ENCODE data around the gene RPH3AL. TPM values are rescaled to one million over a fixed set of nuclear protein-coding genes. Genes with fewer than 3 reads are reported as not detected.

Gene RPH3AL
- total RNA-seq, 1 experiment from 2014 or later: 2.8 TPM

DNA sequence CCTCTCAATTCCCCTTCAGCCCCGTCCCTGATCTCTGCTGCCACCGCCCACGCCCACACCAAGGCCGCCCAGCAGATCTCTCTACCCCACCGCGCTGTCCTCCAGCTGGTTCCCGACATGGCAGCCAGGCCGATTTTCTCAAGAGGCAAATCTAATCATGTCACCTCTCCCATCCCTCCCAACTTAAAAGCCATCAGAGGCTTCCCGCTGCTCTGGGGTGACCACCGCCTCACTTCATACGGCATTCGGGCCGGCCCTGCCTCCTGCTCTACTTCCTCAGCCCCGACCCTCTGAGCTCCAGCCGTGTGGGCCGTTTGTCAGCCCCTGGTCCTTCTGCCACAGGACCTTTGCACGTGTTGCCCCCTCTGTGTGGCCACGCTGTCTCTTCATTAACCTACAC is 63.2 kb downstream of the RPH3AL start:
- Histone ChIP-seq H3K4me3 (ENCODE audit: insufficient read depth, low read depth, low read length) (no peak overlapping the region), H3K36me3 (replicated peaks; ENCODE audit: control insufficient read depth, insufficient read depth, low read length) (no peaks in the 10 kb centered on the region), H3K27me3 (ENCODE audit: control insufficient read depth, insufficient read depth, low read length) (peaks cover 10% of the 10 kb centered on the region)
- no peak for DNase-seq

DNA sequence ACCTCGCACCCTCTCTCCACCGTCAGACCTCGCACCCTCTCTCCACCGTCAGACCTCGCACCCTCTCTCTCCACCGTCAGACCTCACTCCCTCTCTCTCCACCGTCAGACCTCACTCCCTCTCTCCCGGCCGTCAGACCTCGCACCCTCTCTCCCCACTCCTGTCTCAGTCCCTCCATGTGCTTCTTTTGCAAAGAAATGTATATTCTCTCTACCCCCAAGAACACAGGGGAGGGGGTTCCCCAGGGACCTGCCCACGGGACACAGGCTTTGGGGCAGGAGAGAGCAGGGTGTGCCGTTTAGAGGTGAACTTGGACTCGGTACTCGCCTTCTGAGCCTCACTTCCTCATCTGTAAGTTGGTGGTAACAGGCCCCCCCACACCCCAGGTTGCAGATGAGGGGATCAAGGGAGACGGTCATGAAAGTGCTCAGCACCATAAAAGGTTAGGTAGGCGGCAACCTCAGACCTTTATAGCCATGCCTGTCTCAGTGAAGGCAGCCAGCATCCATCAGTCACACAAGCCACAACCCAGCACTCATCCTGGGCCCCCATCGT is 63.7 kb downstream of the RPH3AL start:
- H3K36me3 ChIP-seq (replicated peaks; ENCODE audit: control insufficient read depth, insufficient read depth, low read length): no peaks in the 10 kb centered on the region
- no peak for DNase-seq
- no peak overlapping the region for H3K4me3 ChIP-seq (ENCODE audit: insufficient read depth, low read depth, low read length)
- peaks cover 10% of the 10 kb centered on the region for H3K27me3 ChIP-seq (ENCODE audit: control insufficient read depth, insufficient read depth, low read length)

DNA sequence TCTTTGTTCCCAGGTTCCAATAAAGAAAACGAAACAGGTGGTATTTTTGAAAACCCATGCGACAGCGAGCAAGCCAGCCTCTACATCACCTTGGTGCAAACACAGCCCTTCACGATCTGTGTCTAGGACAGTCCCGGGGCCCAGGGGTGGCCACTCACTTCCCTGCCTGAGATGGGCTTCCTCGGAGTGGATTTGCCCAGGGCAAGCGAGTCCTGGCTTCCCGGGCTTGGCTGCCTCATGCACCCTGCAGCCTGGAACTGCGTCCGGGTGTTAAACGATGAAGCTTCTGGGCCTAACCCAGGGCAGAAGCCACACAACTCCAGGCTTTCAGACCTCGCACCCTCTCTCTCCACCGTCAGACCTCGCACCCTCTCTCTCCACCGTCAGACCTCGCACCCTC is 66.0 kb downstream of the RPH3AL start:
- Histone ChIP-seq H3K27me3 (ENCODE audit: control insufficient read depth, insufficient read depth, low read length) (peaks cover 10% of the 10 kb centered on the region), H3K4me3 (ENCODE audit: insufficient read depth, low read depth, low read length) (no peak overlapping the region), H3K36me3 (replicated peaks; ENCODE audit: control insufficient read depth, insufficient read depth, low read length) (no peaks in the 10 kb centered on the region)
- DNase-seq: peak; percentile 63

DNA sequence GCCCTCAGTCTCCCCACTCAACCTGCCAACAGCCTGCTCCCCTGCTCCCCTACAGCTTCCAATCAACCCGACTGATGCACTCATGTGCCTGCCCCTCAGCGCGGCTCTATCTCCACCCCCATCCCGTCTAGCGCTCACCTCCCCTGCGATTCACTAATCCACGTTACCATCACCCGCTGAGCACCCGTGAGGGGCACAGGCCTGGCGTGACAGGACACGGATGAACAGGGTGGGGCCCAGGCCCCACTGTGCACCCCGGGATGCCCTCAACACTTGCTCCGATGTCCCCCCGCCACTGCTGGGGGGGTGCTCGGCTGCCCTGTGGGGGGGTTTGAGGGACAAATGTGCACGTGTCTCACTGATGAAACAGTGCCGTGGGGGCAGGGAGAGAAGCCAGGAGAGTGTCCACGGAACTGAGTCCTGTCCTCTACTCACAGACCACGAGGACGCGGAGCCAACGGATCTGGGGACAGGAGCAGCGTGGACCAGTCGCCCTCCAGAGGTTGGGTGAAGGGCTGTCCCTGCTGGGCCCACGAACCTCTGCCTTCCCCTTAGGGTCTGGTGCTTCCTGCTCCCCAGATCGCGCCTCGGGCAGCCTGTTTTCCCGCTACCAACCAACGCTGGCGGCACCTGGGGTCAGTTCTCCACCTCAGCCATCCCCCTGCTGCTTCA is 66.7 kb downstream of the RPH3AL start:
- peaks cover 10% of the 10 kb centered on the region for H3K27me3 ChIP-seq (ENCODE audit: control insufficient read depth, insufficient read depth, low read length)
- H3K36me3 ChIP-seq (replicated peaks; ENCODE audit: control insufficient read depth, insufficient read depth, low read length): no peaks in the 10 kb centered on the region
- no peak overlapping the region for H3K4me3 ChIP-seq (ENCODE audit: insufficient read depth, low read depth, low read length)
- peak; percentile 83 for DNase-seq

DNA sequence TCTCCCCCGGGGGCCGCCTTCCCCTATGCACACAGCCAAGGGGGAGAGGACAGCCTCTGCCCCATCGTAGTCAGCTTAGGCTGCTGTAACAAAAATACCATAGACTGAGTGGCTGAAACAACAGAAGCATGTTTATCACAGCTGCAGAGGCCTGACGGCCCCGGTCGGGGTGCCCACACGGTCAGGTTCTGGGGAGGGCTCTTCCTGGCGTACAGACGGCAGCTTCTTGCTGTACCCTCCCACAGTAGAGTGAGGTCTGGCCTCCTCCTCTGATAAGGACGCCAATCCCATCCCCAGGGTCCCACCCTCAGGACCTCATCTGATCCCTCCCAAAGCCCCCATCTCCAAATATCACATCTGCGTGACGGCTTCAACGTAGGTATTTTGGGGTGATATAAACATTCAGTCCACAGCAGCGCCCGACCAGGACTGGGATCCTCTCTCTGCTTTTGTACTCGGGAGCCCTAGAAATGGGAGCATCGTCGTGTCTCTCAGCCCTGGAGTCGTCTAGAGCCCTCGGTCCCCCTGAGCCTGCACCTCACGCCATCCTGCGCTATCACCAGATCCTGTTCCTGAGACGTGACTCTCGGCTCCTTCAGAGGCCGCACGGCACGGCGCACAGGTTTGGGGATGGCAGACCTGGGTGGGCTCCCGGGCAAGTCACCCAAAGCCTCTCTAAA is 67.8 kb downstream of the RPH3AL start:
- H3K36me3 ChIP-seq (replicated peaks; ENCODE audit: control insufficient read depth, insufficient read depth, low read length): no peaks in the 10 kb centered on the region
- H3K27me3 ChIP-seq (ENCODE audit: control insufficient read depth, insufficient read depth, low read length): peaks cover 10% of the 10 kb centered on the region
- DNase-seq: no peak
- no peak overlapping the region for H3K4me3 ChIP-seq (ENCODE audit: insufficient read depth, low read depth, low read length)

DNA sequence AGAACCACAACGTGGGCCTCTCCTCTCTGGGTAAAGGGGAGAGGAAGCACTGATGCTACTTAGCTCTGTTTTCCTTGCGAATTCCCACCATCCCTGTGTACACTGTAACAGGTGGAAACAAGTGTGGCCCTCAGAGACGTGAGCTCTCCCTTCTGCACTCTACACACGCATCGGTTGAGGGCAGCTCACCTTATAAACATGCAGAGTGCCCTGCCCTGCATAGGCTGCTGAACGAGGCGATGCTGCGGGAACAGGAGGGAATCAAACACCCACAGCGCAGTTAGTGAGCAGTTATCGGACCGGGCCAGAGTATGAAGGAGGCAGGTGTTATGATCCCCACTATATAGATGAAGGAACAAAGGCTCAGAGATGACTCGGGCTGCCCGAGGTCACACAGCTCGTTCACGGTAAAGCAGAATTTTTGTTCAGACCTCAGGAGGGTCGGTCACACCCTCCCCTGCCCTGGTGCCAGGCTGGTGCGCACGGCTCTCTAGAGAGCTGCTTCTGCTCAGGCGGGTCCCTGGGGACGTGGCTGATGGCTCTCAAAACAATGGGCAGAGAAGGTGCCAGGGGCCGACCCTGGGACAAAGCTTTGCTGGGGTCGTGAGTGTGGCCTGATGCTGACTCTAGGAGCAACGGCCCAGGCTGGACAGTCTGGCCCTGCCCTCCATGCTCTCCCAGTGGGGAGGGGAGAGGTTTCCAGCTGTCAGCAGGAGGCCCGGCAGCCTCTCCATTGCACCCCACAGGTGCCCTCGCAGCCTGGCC is 68.5 kb downstream of the RPH3AL start:
- Histone ChIP-seq H3K36me3 (replicated peaks; ENCODE audit: control insufficient read depth, insufficient read depth, low read length) (no peaks in the 10 kb centered on the region), H3K4me3 (ENCODE audit: insufficient read depth, low read depth, low read length) (no peak overlapping the region), H3K27me3 (ENCODE audit: control insufficient read depth, insufficient read depth, low read length) (peaks cover 8% of the 10 kb centered on the region)
- DNase-seq: no peak

DNA sequence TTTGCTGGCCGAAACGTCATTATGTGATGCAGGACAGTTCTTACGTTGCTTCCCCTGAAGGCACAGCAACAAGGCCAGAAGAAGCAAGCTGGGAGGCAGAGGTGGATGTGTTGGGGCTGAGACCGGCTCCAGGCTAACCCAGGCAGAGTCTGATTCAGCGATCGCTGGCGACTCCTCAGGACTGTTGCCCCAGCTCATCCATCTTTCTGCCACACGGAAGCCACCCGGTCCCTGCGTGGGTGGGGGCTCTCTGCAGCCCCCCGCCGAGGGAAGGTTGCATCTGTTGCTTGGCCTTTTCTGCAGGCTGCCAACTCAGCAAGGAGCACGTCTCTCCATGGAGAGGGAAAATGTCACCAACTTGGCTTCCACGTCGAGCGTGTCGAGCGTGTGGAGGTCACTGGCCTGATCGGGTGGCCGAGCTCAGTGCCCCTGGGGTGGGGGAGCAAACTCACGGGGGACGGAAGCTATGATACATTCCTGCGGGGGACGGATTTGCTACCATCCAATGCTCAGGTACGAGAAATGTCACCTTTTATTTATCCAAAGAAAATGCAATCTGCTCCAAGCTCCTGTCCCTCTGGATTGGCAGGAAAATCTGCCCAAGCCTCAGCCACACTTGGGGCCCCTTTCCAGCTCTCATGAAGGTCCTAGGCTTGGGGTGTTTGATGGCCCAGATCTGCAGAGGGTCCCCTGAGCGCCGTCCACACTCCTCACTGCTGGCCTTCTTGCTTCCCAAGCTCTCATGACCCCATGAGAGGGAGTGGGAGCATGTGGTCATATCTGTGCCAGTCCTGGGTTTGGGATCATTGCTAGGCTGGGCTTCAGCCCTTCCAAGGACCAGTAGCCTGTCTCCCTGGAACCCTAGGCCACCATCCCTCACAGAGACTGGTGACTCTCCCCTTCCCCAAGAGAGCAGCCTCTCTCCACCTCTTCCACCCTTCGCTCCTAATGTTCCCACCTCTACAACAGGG is 69.4 kb downstream of the RPH3AL start:
- no peaks in the 10 kb centered on the region for H3K36me3 ChIP-seq (replicated peaks; ENCODE audit: control insufficient read depth, insufficient read depth, low read length)
- no peak overlapping the region for H3K4me3 ChIP-seq (ENCODE audit: insufficient read depth, low read depth, low read length)
- peaks cover 4% of the 10 kb centered on the region for H3K27me3 ChIP-seq (ENCODE audit: control insufficient read depth, insufficient read depth, low read length)
- no peak for DNase-seq

DNA sequence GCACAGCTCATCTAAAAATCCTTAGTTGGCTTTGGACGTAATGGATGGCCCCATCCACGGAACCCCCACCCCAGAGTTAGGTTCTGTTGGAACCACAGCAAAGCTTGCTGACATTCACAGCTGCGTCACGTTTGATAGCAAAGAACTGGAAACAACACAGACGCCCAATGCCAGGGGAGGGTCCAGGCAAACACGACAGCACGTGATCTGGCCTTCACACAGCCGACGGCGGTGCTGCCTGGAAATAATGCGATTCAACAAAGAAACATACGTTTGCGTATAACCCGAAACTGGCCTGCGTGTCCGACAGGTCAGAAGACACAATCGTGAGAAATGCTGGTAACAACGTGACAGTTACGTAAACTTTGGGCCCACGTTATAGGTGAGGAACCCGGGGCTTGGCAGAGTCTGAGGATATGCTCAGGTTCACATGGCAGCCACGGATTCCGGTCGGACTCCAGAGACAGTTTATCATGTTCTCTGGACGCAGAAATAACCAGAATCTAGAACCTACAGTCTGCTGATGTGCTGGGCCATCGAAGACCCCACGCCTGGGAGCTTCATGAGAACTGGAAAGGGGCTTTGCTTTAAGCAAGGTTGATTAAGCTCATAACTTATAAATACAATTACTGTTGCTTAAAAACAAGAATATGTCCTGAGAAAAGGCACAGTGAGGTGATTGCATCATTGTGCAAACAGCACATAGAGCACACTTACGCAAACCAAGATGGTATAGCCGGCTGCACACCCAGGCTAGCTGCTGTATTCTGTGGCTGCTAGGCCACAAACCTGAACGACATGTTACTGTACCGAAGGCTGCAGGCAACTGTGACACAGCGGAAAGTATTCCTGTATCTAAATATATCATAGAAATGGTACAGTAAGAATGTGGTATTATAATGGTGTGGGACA is 70.4 kb downstream of the RPH3AL start:
- no peaks in the 10 kb centered on the region for H3K36me3 ChIP-seq (replicated peaks; ENCODE audit: control insufficient read depth, insufficient read depth, low read length)
- peaks cover 4% of the 10 kb centered on the region for H3K27me3 ChIP-seq (ENCODE audit: control insufficient read depth, insufficient read depth, low read length)
- DNase-seq: no peak
- H3K4me3 ChIP-seq (ENCODE audit: insufficient read depth, low read depth, low read length): no peak overlapping the region

DNA sequence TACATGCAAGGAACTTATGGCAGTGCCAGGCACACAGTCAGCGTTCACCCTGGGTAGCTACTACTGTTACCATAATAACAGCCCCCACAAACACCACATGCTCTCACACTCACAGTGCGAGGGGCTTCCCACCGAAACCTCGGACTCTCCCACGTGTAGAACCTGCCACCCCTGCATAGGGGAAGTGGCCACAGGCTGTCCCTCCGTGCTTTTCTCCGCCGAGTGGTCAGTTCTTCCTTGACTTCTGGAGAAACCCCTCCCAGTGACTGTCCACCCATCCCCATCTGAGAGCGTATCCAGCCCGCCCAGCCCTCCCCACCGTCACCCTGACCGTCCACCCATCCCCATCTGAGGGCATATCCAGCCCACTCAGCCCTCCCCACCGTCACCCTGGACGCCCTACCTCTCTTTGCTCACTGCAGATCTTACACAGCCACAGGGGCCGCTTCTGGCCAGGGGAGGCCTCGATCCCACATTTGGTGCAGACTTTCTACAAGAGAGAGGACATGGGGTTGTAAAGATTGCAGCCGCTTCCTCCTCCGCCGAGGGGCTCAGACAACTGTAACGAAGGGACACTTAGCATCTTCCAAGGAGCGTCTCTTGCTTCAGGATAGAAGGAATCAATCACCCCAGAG is 71.1 kb downstream of the RPH3AL start:
- no peaks in the 10 kb centered on the region for H3K36me3 ChIP-seq (replicated peaks; ENCODE audit: control insufficient read depth, insufficient read depth, low read length)
- DNase-seq: no peak
- no peak overlapping the region for H3K4me3 ChIP-seq (ENCODE audit: insufficient read depth, low read depth, low read length)
- H3K27me3 ChIP-seq (ENCODE audit: control insufficient read depth, insufficient read depth, low read length): peaks cover 2% of the 10 kb centered on the region

DNA sequence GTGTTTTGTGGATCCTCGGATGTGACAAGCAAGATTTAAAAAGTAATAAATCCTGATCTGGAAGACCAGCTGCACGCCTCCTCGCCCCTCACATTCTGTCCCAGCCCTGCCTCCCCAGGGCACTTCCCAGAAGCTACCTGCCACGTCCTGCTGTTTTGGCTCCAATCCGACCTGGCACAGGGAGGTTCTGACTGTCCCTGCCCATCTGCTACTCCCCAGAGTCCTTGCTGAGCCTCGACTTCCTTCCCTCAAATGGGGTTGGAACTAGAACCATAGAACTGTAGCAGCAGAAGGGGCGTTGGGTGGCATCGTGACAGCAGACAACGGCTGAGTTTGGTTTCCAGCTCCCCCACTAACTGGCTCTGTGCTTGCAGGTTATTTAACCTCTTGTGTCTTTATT is 71.7 kb downstream of the RPH3AL start:
- Histone ChIP-seq H3K36me3 (replicated peaks; ENCODE audit: control insufficient read depth, insufficient read depth, low read length) (no peaks in the 10 kb centered on the region), H3K4me3 (ENCODE audit: insufficient read depth, low read depth, low read length) (no peak overlapping the region), H3K27me3 (ENCODE audit: control insufficient read depth, insufficient read depth, low read length) (no peaks in the 10 kb centered on the region; the same call in 1 of the 2 replicates)
- DNase-seq: no peak

DNA sequence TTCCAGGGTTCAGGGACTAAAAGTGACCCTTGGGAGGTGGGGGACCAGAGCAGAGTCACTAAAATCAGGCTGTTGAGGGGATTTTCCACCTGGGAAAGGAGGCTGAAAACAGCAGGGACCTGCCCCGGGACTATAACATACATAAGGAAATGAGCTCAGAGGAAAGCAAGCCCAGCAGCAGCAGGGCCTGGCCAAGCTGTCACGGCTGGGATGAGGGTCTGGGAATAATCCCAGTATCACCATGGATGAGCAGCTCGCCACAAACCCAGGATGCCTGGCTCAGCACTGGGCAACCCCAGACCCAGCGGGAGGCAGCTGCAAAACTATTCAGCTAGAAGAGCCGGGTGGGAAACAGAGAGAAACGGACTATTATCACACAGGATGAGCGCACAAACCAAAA is 72.4 kb downstream of the RPH3AL start:
- no peaks in the 10 kb centered on the region for H3K27me3 ChIP-seq (ENCODE audit: control insufficient read depth, insufficient read depth, low read length)
- H3K4me3 ChIP-seq (ENCODE audit: insufficient read depth, low read depth, low read length): no peak overlapping the region
- DNase-seq: no peak
- H3K36me3 ChIP-seq (replicated peaks; ENCODE audit: control insufficient read depth, insufficient read depth, low read length): no peaks in the 10 kb centered on the region

DNA sequence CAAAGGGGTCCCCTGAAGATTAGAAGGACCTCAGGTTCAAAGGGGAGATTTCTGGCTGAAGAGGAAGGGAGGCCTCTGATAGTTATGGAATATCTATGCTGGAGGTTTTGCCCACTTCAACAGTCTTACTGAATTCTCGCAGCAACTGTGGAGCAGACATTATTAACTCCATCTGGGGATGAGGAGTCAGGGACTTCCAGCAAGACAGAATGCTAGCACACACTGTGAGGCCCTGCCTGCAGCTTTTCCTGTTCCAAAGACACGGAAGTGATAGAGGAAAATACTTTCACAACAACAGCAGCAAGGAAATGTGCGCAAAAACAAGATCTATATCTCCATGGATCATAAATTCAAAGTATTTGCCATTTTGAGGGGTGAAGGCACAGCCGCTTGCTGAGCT is 72.8 kb downstream of the RPH3AL start:
- Histone ChIP-seq H3K27me3 (ENCODE audit: control insufficient read depth, insufficient read depth, low read length) (no peaks in the 10 kb centered on the region), H3K4me3 (ENCODE audit: insufficient read depth, low read depth, low read length) (no peak overlapping the region), H3K36me3 (replicated peaks; ENCODE audit: control insufficient read depth, insufficient read depth, low read length) (no peaks in the 10 kb centered on the region)
- no peak for DNase-seq

DNA sequence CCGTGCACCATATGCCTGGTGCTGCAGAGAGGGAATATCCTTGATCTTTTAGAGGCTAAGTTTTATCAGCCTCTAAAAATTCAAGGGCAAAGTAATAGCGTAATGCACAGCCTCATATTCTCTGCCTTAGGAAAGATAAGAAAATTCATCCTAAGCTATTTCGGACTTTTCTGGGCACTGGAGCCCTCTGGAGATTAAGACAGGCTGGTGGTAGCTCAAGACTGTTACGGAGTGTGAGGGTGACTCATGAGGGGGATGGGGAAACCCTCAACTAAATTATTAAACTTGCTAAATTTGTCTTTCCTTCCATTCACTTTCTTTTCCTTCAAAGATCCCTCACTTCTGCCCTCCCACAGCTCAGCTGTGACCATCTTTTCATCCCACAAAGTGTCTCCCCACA is 73.3 kb downstream of the RPH3AL start:
- H3K36me3 ChIP-seq (replicated peaks; ENCODE audit: control insufficient read depth, insufficient read depth, low read length): no peaks in the 10 kb centered on the region
- DNase-seq: no peak
- H3K4me3 ChIP-seq (ENCODE audit: insufficient read depth, low read depth, low read length): no peak overlapping the region
- no peaks in the 10 kb centered on the region for H3K27me3 ChIP-seq (ENCODE audit: control insufficient read depth, insufficient read depth, low read length)

All from H7 (cell line).